Cardiac muscle cell (in vitro differentiated cells and primary cell): ENCODE data around the gene CIRBP. TPM values are rescaled to one million over a fixed set of nuclear protein-coding genes. Genes with fewer than 3 reads are reported as not detected.

ENCODE experiments used
- DNase-seq, 2 donors: peaks; one replicate each; pipeline versions ENCODE4 v3.0.0 to v3.0.0-alpha.2; 2010 to 2017; ENCODE audit warnings: low read depth in 1 of 2, low spot score in 1 of 2
- H3K27ac ChIP-seq: fragments of 200-600 bp; sonication (generic); 2 replicates; pipeline ENCODE4 v1.5.1; 2016
- H3K27me3 ChIP-seq: fragments of 200-600 bp; sonication (generic); 2 replicates; pipeline ENCODE4 v1.6.0; 2016; ENCODE audit warnings: control low read depth
- H3K36me3 ChIP-seq: fragments of 200-600 bp; sonication (generic); 2 replicates; pipeline ENCODE4 v1.5.1; 2016; ENCODE audit warnings: control low read depth
- H3K4me1 ChIP-seq: fragments of 200-600 bp; sonication (generic); 2 replicates; pipeline ENCODE4 v1.8.1; 2017; ENCODE audit warnings: low read depth, mild to moderate bottlenecking, mixed run types
- H3K4me3 ChIP-seq: fragments of 200-600 bp; sonication (generic); 2 replicates; pipeline ENCODE4 v1.5.1; 2016; ENCODE audit warnings: mild to moderate bottlenecking
- H3K9me3 ChIP-seq: fragments of 200-600 bp; sonication (generic); 2 replicates; pipeline ENCODE4 v1.5.1; 2017; ENCODE audit warnings: low read depth, mild to moderate bottlenecking, control low read depth
- CTCF ChIP-seq: IDR thresholded peaks from 2 replicates; pipeline ENCODE4 v1.5.1; 2012; ENCODE audit warnings: low read depth, mild to moderate bottlenecking, low read length
- polyA plus RNA-seq: library from polyadenylated mRNA; unstranded; fragments of >200 nt; fragmentation: Nextera tagmentation; extraction: Ambion mirVana; gene quantifications from 2 replicates; pipeline ENCODE4 v1.2.1, GENCODE V29; 2016
- total RNA-seq: library from RNA; depleted of rRNA; stranded (reverse); fragments of >200 nt; gene quantifications from 2 replicates; pipeline ENCODE4 v1.2.3, GENCODE V29; 2016

CIRBP gene
- total and polyA plus RNA-seq, 2 experiments from 2014 or later: 716 to 2,236 TPM

DNA sequence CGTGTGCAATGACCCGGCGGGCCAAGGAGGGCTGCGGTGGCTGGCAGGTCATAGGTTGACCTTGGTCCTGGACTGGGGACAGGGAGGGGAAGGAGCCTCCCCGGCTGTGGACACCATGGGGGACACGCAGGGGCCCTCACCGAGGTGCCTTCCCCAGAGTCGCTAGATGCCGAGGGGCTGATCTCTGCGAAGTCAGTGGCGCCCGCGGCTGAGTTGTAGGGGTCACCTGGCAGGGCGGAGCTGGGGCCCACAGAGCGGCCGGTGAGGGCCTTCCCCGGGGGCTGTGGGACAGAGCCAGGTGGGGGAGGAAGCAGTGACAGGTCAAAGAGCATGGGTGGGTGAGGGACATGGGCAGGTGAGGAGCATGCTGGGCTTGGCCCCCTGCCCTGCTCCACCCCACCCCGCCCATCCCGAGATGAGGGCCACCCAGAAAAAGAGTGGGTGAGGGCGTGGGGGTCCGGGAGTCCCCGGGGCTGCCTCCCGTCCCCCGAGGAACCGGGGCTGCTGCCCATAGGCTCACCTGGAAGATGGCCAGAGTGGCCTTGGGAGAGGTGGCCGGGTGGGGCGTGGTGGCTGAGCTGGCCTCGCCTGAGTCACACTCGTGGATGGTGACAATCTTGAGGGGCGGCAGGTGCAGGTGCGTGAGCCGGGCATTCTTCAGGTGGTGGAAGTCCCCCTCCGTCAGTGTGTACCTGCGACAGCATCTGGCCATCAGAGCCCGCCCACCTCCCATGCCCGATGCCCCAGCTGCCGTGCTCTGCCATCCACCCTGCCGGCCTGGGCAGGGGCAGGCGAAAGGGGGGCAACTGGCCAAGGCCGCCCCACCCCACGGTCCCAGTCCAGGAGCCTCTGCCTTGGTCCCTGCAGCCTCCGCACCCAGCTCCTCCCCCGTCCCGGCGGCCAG, 34.8 kb upstream of the CIRBP start:
- DNase-seq: no peak
- Histone ChIP-seq H3K4me1 (peaks cover 40% of the 10 kb centered on the region), H3K9me3 (no peaks in the 10 kb centered on the region), H3K36me3 (peaks cover 6% of the 10 kb centered on the region), H3K4me3 (no peak overlapping the region), H3K27me3 (no peaks in the 10 kb centered on the region), H3K27ac (peak overlapping the region; percentile 81)
- no peak for TF ChIP-seq CTCF

DNA sequence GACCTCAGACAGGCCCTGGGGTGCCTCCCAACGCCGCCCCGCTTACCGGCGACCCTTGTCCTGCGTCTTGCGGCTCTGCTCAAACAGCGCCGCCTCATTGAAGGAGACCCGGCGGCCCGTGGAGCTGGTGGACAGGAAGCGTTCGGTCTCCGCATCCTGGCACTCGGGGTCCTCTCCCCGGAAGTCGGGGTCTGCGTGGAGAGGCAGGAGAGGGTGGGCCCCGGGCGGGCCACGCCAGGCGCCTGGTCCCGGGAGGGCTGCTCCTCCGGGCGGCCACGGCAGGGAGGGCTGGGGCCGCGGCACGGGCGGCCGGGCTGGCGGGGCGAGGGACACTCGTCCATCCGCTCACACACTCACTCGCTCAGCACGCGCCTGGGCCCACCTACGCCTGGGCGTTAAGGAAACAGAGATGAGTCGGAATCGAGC, 34.2 kb upstream of the CIRBP start:
- H3K4me1 ChIP-seq: peaks cover 44% of the 10 kb centered on the region

GRCh38 chr19:1235625-1236538, 33.2 kb upstream of the CIRBP start:
- DNase-seq: no peak
- peaks cover 39% of the 10 kb centered on the region for H3K4me1 ChIP-seq
- no peak overlapping the region for H3K4me3 ChIP-seq

More for the DNA sequence above, 34.2 kb upstream of the CIRBP start:
- Histone ChIP-seq H3K9me3 (no peaks in the 10 kb centered on the region), H3K27me3 (no peaks in the 10 kb centered on the region), H3K27ac (no peak overlapping the region), H3K4me3 (no peak overlapping the region), H3K36me3 (peaks cover 6% of the 10 kb centered on the region)
- DNase-seq: no peak
- TF ChIP-seq CTCF: no peak

DNA sequence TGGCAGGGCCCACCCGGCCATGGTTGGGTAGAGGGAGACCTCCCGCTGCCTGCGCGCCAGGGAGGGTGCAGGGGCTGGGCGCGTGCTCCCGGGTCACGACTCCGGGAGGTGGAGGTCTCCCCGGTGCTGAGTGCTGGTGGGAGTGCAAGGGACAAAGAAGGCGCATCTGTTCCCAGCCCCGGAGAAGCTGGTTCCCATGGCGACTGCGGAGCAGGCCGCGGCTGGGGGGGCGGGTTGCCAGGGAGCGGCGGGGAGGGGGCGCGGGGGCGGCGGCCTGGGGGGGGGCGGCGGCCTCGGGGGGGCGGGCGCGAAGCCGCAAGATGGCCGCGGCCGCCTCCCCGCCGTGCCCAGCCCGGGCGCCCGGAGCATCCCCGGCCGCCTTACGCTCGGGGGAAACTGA, 32.6 kb upstream of the CIRBP start:
- Histone ChIP-seq H3K36me3 (peaks cover 6% of the 10 kb centered on the region), H3K27ac (no peak overlapping the region), H3K4me3 (peak overlapping the region; percentile 94), H3K9me3 (no peaks in the 10 kb centered on the region), H3K27me3 (no peaks in the 10 kb centered on the region), H3K4me1 (peaks cover 35% of the 10 kb centered on the region)
- no peak for DNase-seq
- TF ChIP-seq CTCF: no peak

More at GRCh38 chr19:1235625-1236538, 33.2 kb upstream of the CIRBP start:
- no peaks in the 10 kb centered on the region for H3K9me3 ChIP-seq
- peaks cover 6% of the 10 kb centered on the region for H3K36me3 ChIP-seq
- no peak for TF ChIP-seq CTCF
- no peak overlapping the region for H3K27ac ChIP-seq
- no peaks in the 10 kb centered on the region for H3K27me3 ChIP-seq

DNA sequence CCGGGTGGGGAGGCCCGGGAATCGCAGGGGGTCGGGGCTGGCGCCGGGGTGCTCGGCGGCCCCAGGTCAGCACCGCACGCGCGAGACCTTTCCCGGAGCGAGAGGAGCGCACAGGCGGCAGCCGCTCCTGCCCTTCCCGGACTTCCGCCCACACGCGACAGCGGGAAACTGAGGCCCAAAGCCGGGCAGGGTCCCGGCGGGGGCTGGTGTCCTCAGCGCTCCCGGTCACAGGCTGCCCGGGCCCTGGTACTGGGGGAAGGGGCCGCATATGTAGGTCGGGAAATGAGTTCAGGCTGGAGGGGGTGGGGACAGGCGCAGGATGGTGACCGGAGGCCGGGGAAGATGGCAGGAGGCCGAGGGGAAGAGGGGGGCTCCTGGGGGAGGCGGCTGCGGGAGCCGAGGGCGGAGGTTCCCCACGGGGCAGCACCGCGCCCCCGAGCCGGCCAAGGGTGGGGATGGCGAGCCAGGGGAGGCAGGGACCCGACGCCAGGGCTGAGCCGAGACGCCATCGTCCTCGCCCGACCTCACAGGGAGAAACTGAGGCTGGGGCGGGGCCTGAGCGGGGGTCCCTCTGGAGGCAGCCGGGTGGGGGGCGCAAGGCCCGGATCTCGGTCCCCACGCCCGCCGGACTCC, 32.0 kb upstream of the CIRBP start:
- TF ChIP-seq CTCF: no peak
- no peak for DNase-seq
- H3K27ac ChIP-seq: no peak overlapping the region

More for the DNA sequence above, 32.0 kb upstream of the CIRBP start:
- H3K4me3 ChIP-seq: peak overlapping the region; percentile 94
- peaks cover 6% of the 10 kb centered on the region for H3K36me3 ChIP-seq
- no peaks in the 10 kb centered on the region for H3K9me3 ChIP-seq
- H3K4me1 ChIP-seq: peaks cover 29% of the 10 kb centered on the region
- no peaks in the 10 kb centered on the region for H3K27me3 ChIP-seq
